BLaER1 (cell line): ENCODE data around the gene DEPDC1.

Source experiments
- H3K27ac ChIP-seq: shearing (Covaris generic); formaldehyde crosslinking; 2 replicates; pipeline ENCODE4 v1.8.1; 2022
- H3K27me3 ChIP-seq: shearing (Covaris generic); formaldehyde crosslinking; 2 replicates; pipeline ENCODE4 v1.8.1; 2022
- H3K36me3 ChIP-seq: shearing (Covaris generic); formaldehyde crosslinking; 2 replicates; pipeline ENCODE4 v1.8.1; 2022
- H3K4me1 ChIP-seq: shearing (Covaris generic); formaldehyde crosslinking; 2 replicates; pipeline ENCODE4 v1.8.1; 2022
- H3K4me2 ChIP-seq: shearing (Covaris generic); formaldehyde crosslinking; 2 replicates; pipeline ENCODE4 v1.8.1; 2022
- H3K4me3 ChIP-seq: shearing (Covaris generic); formaldehyde crosslinking; 2 replicates; pipeline ENCODE4 v1.8.1; 2022
- H3K9ac ChIP-seq: shearing (Covaris generic); formaldehyde crosslinking; 2 replicates; pipeline ENCODE4 v1.8.1; 2022
- H3K9me3 ChIP-seq: shearing (Covaris generic); formaldehyde crosslinking; 2 replicates; pipeline ENCODE4 v1.8.1; 2022
- H4K20me1 ChIP-seq: shearing (Covaris generic); formaldehyde crosslinking; 2 replicates; pipeline ENCODE4 v1.8.1; 2022
- Cebpa-rat ChIP-seq: shearing (Covaris generic); IDR thresholded peaks from 2 replicates; pipeline ENCODE4 v1.8.1; 2022

DEPDC1 gene

GRCh38 chr1:68453060-68453670, 43.7 kb downstream of the DEPDC1 start:
- H3K4me1 ChIP-seq, result no peaks in the 10 kb centered on the region
- H4K20me1 ChIP-seq, result no peaks in the 10 kb centered on the region
- no peak for TF ChIP-seq Cebpa-rat
- H3K27ac ChIP-seq, result no peak overlapping the region
- H3K9ac ChIP-seq, result no peak overlapping the region
- no peaks in the 10 kb centered on the region for H3K9me3 ChIP-seq
- no peak overlapping the region for H3K4me3 ChIP-seq
- no peaks in the 10 kb centered on the region for H3K36me3 ChIP-seq
- no peaks in the 10 kb centered on the region for H3K27me3 ChIP-seq
- no peak overlapping the region for H3K4me2 ChIP-seq

GRCh38 chr1:68449901-68450300, 47.0 kb downstream of the DEPDC1 start, which contains the start of gene RPE65:
Gene RPE65 (minus strand): TSS chr1:68449954. CDS start chr1:68449905, 49 bp downstream.
- H3K27me3 ChIP-seq, result no peaks in the 10 kb centered on the region
- no peak within 1 kb of the TSS for H3K9ac ChIP-seq
- H3K9me3 ChIP-seq, result no peaks in the 10 kb centered on the region
- H4K20me1 ChIP-seq, result no peaks in the 10 kb centered on the region
- H3K4me1 ChIP-seq, result no peaks in the 10 kb centered on the region
- no peak within 1 kb of the TSS for H3K4me2 ChIP-seq
- H3K4me3 ChIP-seq, result no peak within 1 kb of the TSS
- no peaks in the 10 kb centered on the region for H3K36me3 ChIP-seq
- TF ChIP-seq Cebpa-rat, result no peak
- no peak within 1 kb of the TSS for H3K27ac ChIP-seq

GRCh38 chr1:68448365-68448764, 48.5 kb downstream of the DEPDC1 start:
- Histone ChIP-seq H3K27me3 (no peaks in the 10 kb centered on the region), H3K27ac (no peak overlapping the region), H3K4me1 (no peaks in the 10 kb centered on the region), H4K20me1 (no peaks in the 10 kb centered on the region), H3K4me3 (no peak overlapping the region), H3K4me2 (no peak overlapping the region), H3K9me3 (no peaks in the 10 kb centered on the region), H3K9ac (no peak overlapping the region), H3K36me3 (no peaks in the 10 kb centered on the region)
- no peak for TF ChIP-seq Cebpa-rat

DNA sequence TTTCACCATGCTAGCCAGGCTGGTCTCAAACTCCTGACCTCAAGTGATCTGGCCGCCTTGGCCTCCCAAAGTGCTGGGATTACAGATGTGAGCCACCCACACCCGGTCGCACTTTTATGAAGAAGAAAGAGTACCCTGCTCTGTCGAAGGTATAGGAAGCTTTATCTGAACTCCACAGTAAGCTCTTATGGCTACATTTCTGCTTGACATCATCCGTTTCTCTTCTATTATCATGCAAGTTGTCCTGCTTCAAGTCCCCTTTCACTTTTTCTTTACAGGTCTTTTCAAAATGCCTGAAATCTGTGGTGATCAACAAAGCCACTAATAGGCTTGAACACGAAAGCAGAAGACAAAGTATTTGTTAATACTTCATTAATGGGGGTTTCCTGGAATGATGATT, 51.2 kb downstream of the DEPDC1 start:
- Histone ChIP-seq H3K4me2 (no peak overlapping the region), H3K36me3 (no peaks in the 10 kb centered on the region), H3K27me3 (no peaks in the 10 kb centered on the region), H4K20me1 (no peaks in the 10 kb centered on the region), H3K9me3 (no peaks in the 10 kb centered on the region), H3K27ac (no peak overlapping the region), H3K4me1 (no peaks in the 10 kb centered on the region), H3K9ac (no peak overlapping the region), H3K4me3 (no peak overlapping the region)
- no peak for TF ChIP-seq Cebpa-rat

GRCh38 chr1:68442822-68443556, 53.9 kb downstream of the DEPDC1 start:
- H4K20me1 ChIP-seq, result no peaks in the 10 kb centered on the region
- no peak overlapping the region for H3K4me2 ChIP-seq
- H3K27me3 ChIP-seq, result no peaks in the 10 kb centered on the region
- H3K36me3 ChIP-seq, result no peaks in the 10 kb centered on the region
- H3K4me1 ChIP-seq, result no peaks in the 10 kb centered on the region
- no peak overlapping the region for H3K9ac ChIP-seq
- no peak overlapping the region for H3K4me3 ChIP-seq
- H3K27ac ChIP-seq, result no peak overlapping the region
- no peak for TF ChIP-seq Cebpa-rat
- no peaks in the 10 kb centered on the region for H3K9me3 ChIP-seq

- no peaks in the 10 kb centered on the region for H3K9me3 ChIP-seq
- no peaks in the 10 kb centered on the region for H3K4me1 ChIP-seq
- no peaks in the 10 kb centered on the region for H3K36me3 ChIP-seq
- no peaks in the 10 kb centered on the region for H3K27me3 ChIP-seq
- no peak for TF ChIP-seq Cebpa-rat
- H3K4me2 ChIP-seq, result no peak overlapping the region
- H3K27ac ChIP-seq, result no peak overlapping the region
- H3K4me3 ChIP-seq, result no peak overlapping the region
- no peaks in the 10 kb centered on the region for H4K20me1 ChIP-seq
- no peak overlapping the region for H3K9ac ChIP-seq
These were observed 54.9 kb downstream of the DEPDC1 start for GRCh38 chr1:68442006-68442405.

GRCh38 chr1:68438310-68438709, 58.6 kb downstream of the DEPDC1 start:
- Histone ChIP-seq H4K20me1 (no peaks in the 10 kb centered on the region), H3K27me3 (no peaks in the 10 kb centered on the region), H3K27ac (no peak overlapping the region), H3K9me3 (no peaks in the 10 kb centered on the region), H3K4me3 (no peak overlapping the region), H3K4me1 (no peaks in the 10 kb centered on the region), H3K36me3 (no peaks in the 10 kb centered on the region), H3K4me2 (no peak overlapping the region), H3K9ac (no peak overlapping the region)
- TF ChIP-seq Cebpa-rat, result no peak

DNA sequence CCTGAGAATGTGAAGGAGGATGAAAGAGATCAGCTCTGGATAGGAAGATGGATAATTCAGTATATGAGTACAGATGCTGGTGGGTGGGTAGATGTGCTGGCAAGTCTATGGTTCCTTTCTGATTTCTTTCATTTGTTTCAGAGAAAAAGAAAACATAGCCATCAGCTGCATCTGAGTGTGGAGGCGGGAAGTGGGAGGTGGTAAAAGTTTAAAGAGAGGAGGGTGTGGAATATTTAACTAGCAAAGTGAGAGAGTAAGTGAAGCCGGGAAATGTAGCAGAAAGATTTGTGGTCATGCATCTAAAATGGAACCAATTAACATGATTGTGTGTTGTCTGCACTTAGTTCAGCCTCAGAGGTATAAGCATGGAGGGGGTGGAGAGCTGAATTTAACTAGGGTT, 63.5 kb downstream of the DEPDC1 start:
- no peak overlapping the region for H3K9ac ChIP-seq
- H3K4me2 ChIP-seq, result no peak overlapping the region
- no peaks in the 10 kb centered on the region for H4K20me1 ChIP-seq
- H3K4me3 ChIP-seq, result no peak overlapping the region
- H3K27me3 ChIP-seq, result no peaks in the 10 kb centered on the region
- no peaks in the 10 kb centered on the region for H3K9me3 ChIP-seq
- no peak for TF ChIP-seq Cebpa-rat
- H3K27ac ChIP-seq, result no peak overlapping the region
- H3K4me1 ChIP-seq, result no peaks in the 10 kb centered on the region
- no peaks in the 10 kb centered on the region for H3K36me3 ChIP-seq

DNA sequence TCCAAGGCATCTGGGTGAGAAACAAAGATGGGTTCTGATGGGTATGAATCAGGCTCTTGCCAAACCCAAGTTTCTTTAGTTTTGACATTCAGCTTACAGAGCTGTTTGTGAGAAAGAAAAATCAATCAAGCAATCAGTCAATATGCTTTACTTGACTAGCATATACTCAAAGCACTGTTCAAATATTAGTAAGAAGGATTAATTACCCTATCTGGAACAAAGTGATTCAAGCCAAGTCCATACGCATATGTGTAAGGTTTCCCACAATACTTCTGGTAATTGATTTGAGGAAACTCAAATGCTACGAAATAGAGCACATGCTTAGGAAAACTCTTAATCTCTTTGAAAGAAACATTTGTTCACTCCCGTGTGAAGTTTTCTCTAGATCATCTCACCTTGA, 65.8 kb downstream of the DEPDC1 start:
- H3K4me2 ChIP-seq, result no peak overlapping the region
- no peak for TF ChIP-seq Cebpa-rat

GRCh38 chr1:68429233-68429808, 67.6 kb downstream of the DEPDC1 start:
- H3K9me3 ChIP-seq, result no peaks in the 10 kb centered on the region
- no peak overlapping the region for H3K27ac ChIP-seq
- no peak for TF ChIP-seq Cebpa-rat
- no peaks in the 10 kb centered on the region for H3K36me3 ChIP-seq
- H3K9ac ChIP-seq, result no peak overlapping the region
- no peaks in the 10 kb centered on the region for H3K4me1 ChIP-seq
- no peak overlapping the region for H3K4me3 ChIP-seq
- no peaks in the 10 kb centered on the region for H3K27me3 ChIP-seq
- no peak overlapping the region for H3K4me2 ChIP-seq
- no peaks in the 10 kb centered on the region for H4K20me1 ChIP-seq

More for the DNA sequence above, 65.8 kb downstream of the DEPDC1 start:
- Histone ChIP-seq H3K4me1 (no peaks in the 10 kb centered on the region), H3K36me3 (no peaks in the 10 kb centered on the region), H3K27me3 (no peaks in the 10 kb centered on the region), H3K4me3 (no peak overlapping the region), H3K27ac (no peak overlapping the region), H3K9ac (no peak overlapping the region), H4K20me1 (no peaks in the 10 kb centered on the region), H3K9me3 (no peaks in the 10 kb centered on the region)
